NOMO-1 (cell line): Measurements from ENCODE around the gene MACF1.
"Not testable (repeated sequence)": the region's sequence is repeated elsewhere in the genome, so short reads cannot be mapped to it uniquely, and the experiment has no call there.

Experiments used
- DNase-seq, 2 experiments: peaks; one replicate each; lab custom pipeline; 2025; ENCODE audit not compliant: unreplicated experiment in 2 of 2; lab: John Stamatoyannopoulos, UW

The MACF1 gene

GRCh38 chr1:39178541-39179431, 25.7 kb upstream of the MACF1 start:
- no peak for DNase-seq

GRCh38 chr1:39181311-39181710, 23.2 kb upstream of the MACF1 start:
- DNase-seq, result no peak

GRCh38 chr1:39182804-39183203, 21.7 kb upstream of the MACF1 start:
- DNase-seq, result no peak

GRCh38 chr1:39183503-39184353, 20.8 kb upstream of the MACF1 start:
- peak; percentile 67 to 82 for DNase-seq

GRCh38 chr1:39184354-39184818, 20.1 kb upstream of the MACF1 start:
- DNase-seq, result no peak

- no peak for DNase-seq
Measured at GRCh38 chr1:39187275-39188046, 17.0 kb upstream of the MACF1 start.

- no peak for DNase-seq
Measured at GRCh38 chr1:39189592-39190041, 14.9 kb upstream of the MACF1 start.

- no peak for DNase-seq
Measured at GRCh38 chr1:39190096-39190495, 14.4 kb upstream of the MACF1 start.

- no peak for DNase-seq
Measured at GRCh38 chr1:39194398-39195051, 10.0 kb upstream of the MACF1 start.

GRCh38 chr1:39195166-39196111, 9.1 kb upstream of the MACF1 start:
- DNase-seq, result peak in 1 of 2 experiments; percentile 45

- peak; percentile 75 to 92 for DNase-seq
Measured at GRCh38 chr1:39196244-39197215, 8.0 kb upstream of the MACF1 start.

- no peak for DNase-seq
Measured at GRCh38 chr1:39199593-39199992, 4.9 kb upstream of the MACF1 start.

GRCh38 chr1:39205102-39205780, 746 bp downstream of the MACF1 start:
- DNase-seq, result peak; percentile 85 to 91

- DNase-seq, result no peak
Measured at GRCh38 chr1:39205781-39206464, 1.4 kb downstream of the MACF1 start.

- DNase-seq, result not testable (repeated sequence)
Measured at GRCh38 chr1:39208360-39208759, 3.9 kb downstream of the MACF1 start.

GRCh38 chr1:39210649-39211048, 6.2 kb downstream of the MACF1 start:
- no peak for DNase-seq

- no peak for DNase-seq
Measured at GRCh38 chr1:39212499-39212898, 8.0 kb downstream of the MACF1 start.
